Rectal smooth muscle tissue (tissue), 1 donor: ENCODE data around the gene SFRP5.

ENCODE experiments used
- H3K27ac ChIP-seq: one replicate; pipeline ENCODE4 v1.7.0; 2013; ENCODE audit warnings: low read depth, low read length, inconsistent platforms
- H3K27me3 ChIP-seq: one replicate; pipeline ENCODE4 v1.7.0; 2013; ENCODE audit warnings: low read length; ENCODE audit not compliant: control insufficient read depth, insufficient read depth
- H3K36me3 ChIP-seq: one replicate; pipeline ENCODE4 v1.7.0; 2013; ENCODE audit warnings: low read length; ENCODE audit not compliant: control insufficient read depth, insufficient read depth
- H3K4me1 ChIP-seq: one replicate; pipeline ENCODE4 v1.7.0; 2013; ENCODE audit warnings: low read length; ENCODE audit not compliant: control insufficient read depth, insufficient read depth
- H3K4me3 ChIP-seq: one replicate; pipeline ENCODE4 v1.7.0; 2013; ENCODE audit warnings: low read length
- H3K9ac ChIP-seq: one replicate; pipeline ENCODE4 v1.7.0; 2013; ENCODE audit warnings: low read length

Gene SFRP5, protein sequence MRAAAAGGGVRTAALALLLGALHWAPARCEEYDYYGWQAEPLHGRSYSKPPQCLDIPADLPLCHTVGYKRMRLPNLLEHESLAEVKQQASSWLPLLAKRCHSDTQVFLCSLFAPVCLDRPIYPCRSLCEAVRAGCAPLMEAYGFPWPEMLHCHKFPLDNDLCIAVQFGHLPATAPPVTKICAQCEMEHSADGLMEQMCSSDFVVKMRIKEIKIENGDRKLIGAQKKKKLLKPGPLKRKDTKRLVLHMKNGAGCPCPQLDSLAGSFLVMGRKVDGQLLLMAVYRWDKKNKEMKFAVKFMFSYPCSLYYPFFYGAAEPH

DNA sequence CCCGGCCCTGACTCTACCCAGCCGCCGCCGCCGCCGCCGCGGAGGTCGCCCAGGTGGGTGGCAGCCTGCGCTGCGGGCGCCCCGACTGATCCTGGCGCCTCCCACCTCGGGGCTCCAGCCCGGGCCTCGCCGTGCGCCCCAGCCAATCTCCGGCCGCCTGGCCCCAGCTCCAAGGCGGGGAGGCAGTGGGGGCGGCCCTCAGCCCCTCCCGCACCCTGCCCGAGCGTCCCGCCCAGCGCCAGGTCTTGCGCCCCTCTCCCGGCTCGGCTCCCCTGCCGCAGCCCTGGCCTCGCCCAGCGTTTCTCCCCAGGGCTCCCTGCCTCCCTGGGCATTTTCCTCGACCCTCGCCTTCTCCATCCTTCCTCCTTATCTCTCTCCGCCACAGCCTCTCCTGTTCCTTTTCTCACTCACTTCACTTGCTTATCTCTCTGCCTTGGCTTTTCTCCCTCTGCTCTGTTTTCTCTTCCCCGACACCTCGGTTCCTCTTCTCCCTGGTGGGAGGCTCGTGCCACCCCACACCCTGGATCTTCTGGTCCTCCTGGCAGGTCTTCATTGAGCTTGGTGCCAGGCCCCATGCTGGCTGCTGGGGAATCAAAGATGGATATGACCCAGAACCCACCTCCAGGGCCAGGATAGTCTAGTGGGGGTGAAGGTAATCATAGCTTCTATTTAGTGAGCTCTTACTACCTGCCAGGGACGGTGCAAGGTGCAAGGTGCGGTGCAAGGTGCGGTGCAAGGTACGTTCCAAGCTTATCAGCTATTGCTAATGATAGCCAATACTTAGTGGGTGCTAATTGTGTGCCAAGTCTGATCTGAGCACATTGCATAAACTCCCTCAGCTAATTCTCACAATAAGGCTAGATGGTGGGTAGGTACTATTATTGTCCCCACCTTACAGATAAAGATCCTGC is at the start of gene SFRP5:
SFRP5 (minus strand) TSS at position 87 of the 911 bp plus-strand sequence. CDS start 166 bp downstream, outside the sequence.
- Histone ChIP-seq H3K27me3 (peaks cover 10% of the 10 kb centered on the region), H3K4me1 (no peaks in the 10 kb centered on the region), H3K9ac (no peak within 1 kb of the TSS), H3K4me3 (peak within 1 kb of the TSS; percentile 35), H3K36me3 (no peaks in the 10 kb centered on the region), H3K27ac (no peak within 1 kb of the TSS)

DNA sequence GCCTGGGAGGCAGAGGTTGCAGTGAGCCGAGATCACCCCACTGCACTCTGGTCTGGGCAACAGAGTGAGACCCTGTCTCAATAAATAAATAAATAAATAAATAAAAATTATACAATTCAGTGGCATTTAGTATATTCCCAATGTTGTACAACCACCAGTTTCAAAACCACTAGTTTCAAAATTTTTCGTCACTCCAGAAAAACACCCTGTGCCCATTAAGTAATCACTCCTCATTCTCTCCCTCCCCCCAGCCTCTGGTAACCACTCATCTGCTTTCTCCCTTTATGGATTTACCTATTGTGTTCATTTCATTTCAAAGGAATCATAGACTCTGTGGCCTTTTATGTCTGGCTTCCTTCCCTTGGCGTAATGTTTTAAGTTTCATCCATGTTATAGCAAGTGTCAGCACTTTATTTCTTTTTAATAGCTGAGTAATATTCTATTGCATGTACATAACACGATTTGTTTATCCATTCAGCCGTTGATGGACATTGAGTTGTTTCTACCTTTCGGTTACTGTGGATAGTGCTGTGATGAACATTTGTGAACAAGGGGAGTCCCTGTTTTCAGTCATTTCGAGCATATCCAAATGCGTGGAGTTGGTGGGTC is 48.4 kb upstream of the SFRP5 start:
- Histone ChIP-seq H3K27ac (no peak overlapping the region), H3K9ac (no peak overlapping the region), H3K4me3 (no peak overlapping the region), H3K27me3 (no peaks in the 10 kb centered on the region), H3K4me1 (no peaks in the 10 kb centered on the region), H3K36me3 (no peaks in the 10 kb centered on the region)

DNA sequence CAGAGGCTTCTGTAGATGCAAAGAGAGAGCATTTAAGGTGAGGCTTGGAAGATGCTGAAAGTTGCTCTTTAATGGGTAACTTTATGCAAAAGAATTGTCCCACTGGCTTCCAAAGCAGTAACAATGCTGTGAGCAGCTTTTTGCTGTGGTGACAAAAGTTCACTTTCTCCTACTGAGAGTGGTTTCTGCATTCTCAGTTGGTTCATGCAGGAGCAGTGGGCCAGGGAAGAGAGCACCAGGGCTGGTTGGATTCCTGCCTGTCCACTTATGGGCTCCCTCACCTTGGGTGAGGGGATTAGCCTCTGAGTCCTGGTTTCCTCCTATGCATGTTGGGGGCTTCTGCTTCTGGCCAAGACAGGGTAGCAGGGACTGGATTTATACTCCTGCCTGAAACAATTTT is 46.8 kb upstream of the SFRP5 start:
- H3K4me1 ChIP-seq, result no peaks in the 10 kb centered on the region
- no peaks in the 10 kb centered on the region for H3K36me3 ChIP-seq
- H3K27ac ChIP-seq, result no peak overlapping the region
- no peak overlapping the region for H3K4me3 ChIP-seq
- no peaks in the 10 kb centered on the region for H3K27me3 ChIP-seq
- no peak overlapping the region for H3K9ac ChIP-seq

DNA sequence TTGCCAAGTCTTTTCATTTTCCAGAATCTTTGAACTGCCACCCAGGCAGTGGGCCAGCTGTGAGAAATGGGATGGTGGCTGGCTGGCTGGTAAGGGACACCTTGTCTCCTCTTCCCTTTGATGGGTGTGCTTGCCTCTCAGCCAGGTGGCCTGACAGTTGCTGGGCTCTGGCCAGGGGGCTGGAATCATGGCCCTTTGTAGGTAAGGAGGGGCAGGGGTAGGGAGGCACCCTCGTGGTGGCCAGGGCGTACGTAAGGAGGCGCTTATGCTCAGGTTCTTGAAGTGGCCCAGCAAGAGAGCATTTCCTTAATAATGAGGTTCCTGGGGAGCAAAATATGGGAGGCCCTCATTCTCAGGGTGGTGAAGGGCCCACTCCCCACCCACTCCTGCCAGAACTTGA is 44.8 kb upstream of the SFRP5 start:
- H3K27me3 ChIP-seq, result no peaks in the 10 kb centered on the region
- no peak overlapping the region for H3K9ac ChIP-seq
- H3K4me1 ChIP-seq, result no peaks in the 10 kb centered on the region
- H3K4me3 ChIP-seq, result no peak overlapping the region
- no peak overlapping the region for H3K27ac ChIP-seq
- H3K36me3 ChIP-seq, result no peaks in the 10 kb centered on the region

DNA sequence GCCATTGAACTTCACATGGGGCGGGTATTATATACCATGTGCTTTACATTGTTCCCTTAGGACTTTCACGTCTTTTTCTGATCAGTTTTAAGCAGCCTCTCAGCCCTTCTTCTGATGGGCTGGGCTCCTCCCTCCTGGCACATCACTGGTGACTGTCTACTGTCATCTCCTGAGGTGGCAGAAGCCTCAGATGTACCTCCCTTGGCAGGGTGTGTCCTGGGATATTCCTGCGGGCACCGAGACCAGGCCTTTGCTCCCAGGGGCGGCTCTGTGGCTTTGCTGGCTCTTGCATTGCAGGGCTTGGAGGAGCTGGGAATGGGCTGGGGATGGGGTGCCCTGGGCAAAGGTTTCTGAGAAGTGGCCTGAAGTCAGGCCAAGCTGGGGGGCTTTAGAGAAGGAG is 43.2 kb upstream of the SFRP5 start:
- no peak overlapping the region for H3K9ac ChIP-seq
- no peak overlapping the region for H3K4me3 ChIP-seq
- H3K4me1 ChIP-seq, result no peaks in the 10 kb centered on the region
- no peak overlapping the region for H3K27ac ChIP-seq
- no peaks in the 10 kb centered on the region for H3K27me3 ChIP-seq
- no peaks in the 10 kb centered on the region for H3K36me3 ChIP-seq

DNA sequence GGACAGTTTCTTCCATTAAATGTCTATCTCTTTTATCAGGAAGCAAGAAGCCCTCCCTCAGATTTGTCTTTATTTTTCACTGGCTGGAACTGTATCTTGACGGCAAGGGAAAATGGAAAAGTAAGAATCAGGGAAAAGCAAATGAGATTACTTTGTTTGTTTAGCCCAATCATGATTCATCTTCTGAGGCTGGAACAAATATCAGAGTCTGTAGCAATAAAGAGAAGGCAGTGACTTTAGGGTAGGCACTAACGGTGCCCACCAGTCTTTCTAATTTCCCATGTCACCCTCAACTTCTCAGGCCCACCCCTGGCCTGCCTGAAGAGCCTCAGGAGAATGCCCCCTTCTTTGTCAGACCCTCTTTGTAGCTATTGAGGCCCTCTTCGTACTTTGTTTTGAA is 41.5 kb upstream of the SFRP5 start:
- Histone ChIP-seq H3K9ac (no peak overlapping the region), H3K4me1 (no peaks in the 10 kb centered on the region), H3K4me3 (no peak overlapping the region), H3K27ac (no peak overlapping the region), H3K27me3 (no peaks in the 10 kb centered on the region), H3K36me3 (no peaks in the 10 kb centered on the region)

DNA sequence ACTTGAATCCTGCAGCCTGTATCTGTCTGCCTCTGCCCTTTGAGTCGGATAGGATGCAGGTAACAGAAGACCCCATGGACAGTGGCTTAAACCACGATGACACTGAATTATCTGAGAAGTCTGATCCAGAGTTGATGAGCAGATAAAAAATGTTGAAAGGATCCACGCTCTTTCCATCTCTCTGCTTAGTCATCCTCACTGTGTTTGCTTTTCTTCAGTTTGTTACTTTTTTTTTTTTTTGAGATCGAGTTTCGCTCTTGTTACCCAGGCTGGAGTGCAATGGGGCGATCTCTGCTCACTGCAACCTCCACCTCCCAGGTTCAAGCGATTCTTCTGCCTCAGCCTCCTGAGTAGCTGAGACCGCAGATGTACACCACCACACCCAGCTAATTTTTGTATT is 40.9 kb upstream of the SFRP5 start:
- H3K36me3 ChIP-seq, result no peaks in the 10 kb centered on the region
- H3K27ac ChIP-seq, result no peak overlapping the region
- H3K4me3 ChIP-seq, result no peak overlapping the region
- H3K27me3 ChIP-seq, result no peaks in the 10 kb centered on the region
- H3K4me1 ChIP-seq, result no peaks in the 10 kb centered on the region
- H3K9ac ChIP-seq, result no peak overlapping the region

DNA sequence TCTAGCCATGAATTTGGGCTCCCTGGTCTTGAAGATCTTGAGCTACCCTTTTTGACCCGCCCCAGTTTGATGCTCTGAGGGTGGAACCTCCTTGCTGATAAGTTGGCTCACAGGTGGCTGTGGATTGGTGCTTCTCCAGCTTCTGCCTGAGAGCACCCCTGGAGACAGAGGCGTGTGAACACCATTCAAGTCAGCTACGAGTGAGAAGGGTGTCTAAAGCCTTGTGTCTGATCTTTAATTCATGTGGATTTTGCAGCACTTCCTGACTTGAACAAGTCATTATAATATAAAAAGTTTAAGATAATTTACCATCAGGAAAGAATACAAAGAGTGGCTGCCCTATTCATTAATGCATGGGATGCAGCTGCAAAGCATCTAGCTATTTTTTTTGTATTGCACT is 40.2 kb upstream of the SFRP5 start:
- no peak overlapping the region for H3K27ac ChIP-seq
- H3K4me1 ChIP-seq, result no peaks in the 10 kb centered on the region
- no peaks in the 10 kb centered on the region for H3K36me3 ChIP-seq
- no peak overlapping the region for H3K9ac ChIP-seq
- no peak overlapping the region for H3K4me3 ChIP-seq
- H3K27me3 ChIP-seq, result no peaks in the 10 kb centered on the region

DNA sequence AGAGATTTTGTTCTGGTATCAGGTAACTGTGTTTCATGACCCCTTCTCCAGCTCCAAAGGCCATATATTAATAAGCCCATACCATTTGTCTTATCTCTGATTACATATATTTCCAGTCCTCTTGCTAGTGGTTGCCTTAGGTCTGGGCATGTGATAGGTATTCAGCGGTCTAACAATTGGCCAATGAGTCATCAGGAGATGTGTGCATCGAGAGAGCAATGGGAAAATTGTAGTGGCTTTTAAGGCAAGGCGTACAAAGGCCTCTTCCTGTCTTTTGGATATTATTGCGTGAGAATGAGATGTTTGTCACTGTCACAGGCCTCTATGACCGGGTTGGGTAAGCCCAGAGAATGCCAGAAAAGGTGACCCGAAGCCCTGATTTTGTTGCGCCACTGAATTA is 38.6 kb upstream of the SFRP5 start:
- Histone ChIP-seq H3K27ac (no peak overlapping the region), H3K4me1 (no peaks in the 10 kb centered on the region), H3K27me3 (no peaks in the 10 kb centered on the region), H3K36me3 (no peaks in the 10 kb centered on the region), H3K9ac (no peak overlapping the region), H3K4me3 (no peak overlapping the region)

DNA sequence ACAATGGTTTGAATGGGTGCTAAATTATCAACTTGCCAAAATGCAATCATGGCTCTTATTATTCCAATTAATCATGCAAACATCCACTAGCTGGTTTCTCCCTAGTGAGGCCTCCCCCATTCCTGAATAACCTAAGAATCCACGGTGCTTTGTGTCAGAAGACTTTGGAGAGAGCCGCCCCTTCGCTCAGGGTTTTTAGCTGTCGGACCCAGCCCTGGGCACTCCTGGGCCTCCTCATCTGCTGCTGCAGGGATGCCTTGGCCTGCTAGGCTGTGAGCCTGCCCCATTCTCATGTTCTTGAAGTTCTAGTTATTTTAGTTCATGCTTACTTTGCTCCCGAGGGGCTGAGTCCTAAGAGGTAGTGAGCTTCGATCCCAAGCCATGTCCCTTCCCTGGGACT is 34.1 kb upstream of the SFRP5 start:
- no peak overlapping the region for H3K27ac ChIP-seq
- no peaks in the 10 kb centered on the region for H3K4me1 ChIP-seq
- no peak overlapping the region for H3K9ac ChIP-seq

DNA sequence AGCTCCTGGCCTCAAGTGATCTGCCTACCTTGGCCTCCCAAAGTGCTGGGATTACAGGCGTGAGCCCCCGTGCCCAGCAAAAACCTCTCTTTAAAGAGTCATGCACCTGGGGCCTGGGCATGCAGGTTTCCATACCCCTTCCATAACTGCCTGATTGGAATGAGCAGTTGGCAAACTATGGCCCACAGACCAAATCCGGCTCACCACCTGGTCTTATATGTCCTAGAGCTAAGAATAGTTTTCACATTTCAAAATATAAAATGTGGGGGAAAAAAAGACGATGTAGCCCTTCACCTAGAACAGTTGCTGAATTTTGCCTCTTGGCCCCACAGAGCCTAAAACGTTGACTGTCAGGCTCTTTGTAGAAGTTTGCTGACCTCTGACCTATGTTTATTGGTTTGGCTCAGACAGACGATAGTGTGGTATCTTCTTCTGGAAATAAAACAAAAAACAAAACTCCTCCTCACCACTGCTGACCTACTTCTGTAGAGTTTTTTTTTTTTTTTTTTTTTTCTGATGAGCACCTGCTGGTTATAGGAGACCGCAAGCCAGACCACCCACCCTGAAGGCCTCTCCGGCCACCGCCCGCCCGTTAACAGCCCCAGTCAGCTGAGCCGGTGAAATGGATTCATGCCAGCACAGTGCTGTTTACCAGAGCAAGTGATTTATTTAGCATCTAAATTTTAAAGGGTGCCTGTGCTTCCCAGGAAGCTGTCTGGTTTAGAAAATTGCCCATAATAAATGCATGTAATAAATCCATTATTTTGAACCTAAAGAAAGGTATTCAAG is 33.5 kb upstream of the SFRP5 start:
- H3K27ac ChIP-seq, result no peak overlapping the region
- no peaks in the 10 kb centered on the region for H3K4me1 ChIP-seq
- no peaks in the 10 kb centered on the region for H3K36me3 ChIP-seq
- no peaks in the 10 kb centered on the region for H3K27me3 ChIP-seq
- H3K4me3 ChIP-seq, result no peak overlapping the region
- H3K9ac ChIP-seq, result no peak overlapping the region

More for the DNA sequence above, 34.1 kb upstream of the SFRP5 start:
- H3K36me3 ChIP-seq, result no peaks in the 10 kb centered on the region
- H3K27me3 ChIP-seq, result no peaks in the 10 kb centered on the region
- no peak overlapping the region for H3K4me3 ChIP-seq

DNA sequence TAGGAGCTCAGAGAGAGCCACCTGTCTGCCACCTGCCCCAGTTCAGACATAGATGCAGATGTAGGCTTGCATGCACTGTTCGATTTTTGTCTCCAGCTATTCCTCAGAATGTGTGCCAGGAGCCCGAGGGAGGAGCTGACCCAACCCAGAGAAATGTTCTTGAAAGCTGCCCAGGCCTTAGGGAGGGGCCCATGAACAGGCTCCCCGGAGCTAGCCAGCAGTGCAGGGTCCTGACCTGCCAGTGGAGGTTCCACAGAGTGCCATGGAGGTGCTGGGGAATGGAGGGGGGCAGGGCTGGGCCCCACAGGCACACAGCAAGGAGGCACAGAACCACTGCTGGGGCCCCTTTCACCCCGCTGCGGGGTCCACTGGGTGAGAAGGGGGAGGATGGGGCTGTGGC is 29.6 kb upstream of the SFRP5 start:
- H3K27ac ChIP-seq, result no peak overlapping the region
- H3K27me3 ChIP-seq, result no peaks in the 10 kb centered on the region
- no peaks in the 10 kb centered on the region for H3K36me3 ChIP-seq
- no peak overlapping the region for H3K9ac ChIP-seq
- no peak overlapping the region for H3K4me3 ChIP-seq
- H3K4me1 ChIP-seq, result no peaks in the 10 kb centered on the region
